Measurements from ENCODE around the gene TVP23A. TPM values are rescaled to one million over a fixed set of nuclear protein-coding genes. Genes with fewer than 3 reads are reported as not detected.
"Not testable (repeated sequence)": the region's sequence is repeated elsewhere in the genome, so short reads cannot be mapped to it uniquely, and the experiment has no call there.

The TVP23A gene
- total RNA-seq, 1 experiment from 2014 or later = not detected

DNA sequence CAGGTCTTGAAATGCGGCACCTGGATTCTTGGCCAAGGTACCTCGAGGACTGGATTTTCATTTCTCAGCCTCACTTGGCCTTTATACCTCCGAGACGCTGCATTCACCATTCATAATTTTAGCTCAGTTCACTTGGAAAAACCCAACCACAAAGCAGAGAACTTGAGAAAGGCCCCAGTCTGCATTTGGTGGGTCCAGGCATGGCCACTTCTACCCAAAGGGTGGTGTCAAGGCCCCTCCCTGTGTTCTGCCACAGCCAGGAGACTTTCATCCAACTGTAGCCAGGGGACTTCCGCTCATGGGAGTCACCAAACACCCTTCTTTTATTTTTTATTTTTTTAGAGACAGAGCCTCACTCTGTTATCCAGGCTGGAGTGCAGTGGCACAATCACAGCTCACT, 14.7 kb upstream of the TVP23A start:
- Histone ChIP-seq H3K27me3 (ENCODE audit: low read length) (no peaks in the 10 kb centered on the region; the same call in 1 of the 2 replicates), H4K20me1 (ENCODE audit: insufficient read depth, low read depth, low read length) (no peaks in the 10 kb centered on the region), H3K4me3 (ENCODE audit: low read length) (no peak overlapping the region), H3K9ac (ENCODE audit: low read length) (no peak overlapping the region), H3K27ac (ENCODE audit: low read length) (no peak overlapping the region), H3K79me2 (ENCODE audit: low read length) (no peaks in the 10 kb centered on the region), H3K36me3 (ENCODE audit: insufficient read depth, low read length) (no peaks in the 10 kb centered on the region), H3K4me2 (ENCODE audit: low read depth, low read length, poor library complexity, severe bottlenecking) (no peak overlapping the region), H3K4me1 (ENCODE audit: low read length) (no peaks in the 10 kb centered on the region), H3K9me2 (replicated peaks; ENCODE audit: insufficient read depth, low read length) (no peaks in the 10 kb centered on the region), H3K9me3 (ENCODE audit: low read length) (no peaks in the 10 kb centered on the region), H2AFZ (ENCODE audit: low read length) (no peak overlapping the region)
- DNase-seq = no peak

DNA sequence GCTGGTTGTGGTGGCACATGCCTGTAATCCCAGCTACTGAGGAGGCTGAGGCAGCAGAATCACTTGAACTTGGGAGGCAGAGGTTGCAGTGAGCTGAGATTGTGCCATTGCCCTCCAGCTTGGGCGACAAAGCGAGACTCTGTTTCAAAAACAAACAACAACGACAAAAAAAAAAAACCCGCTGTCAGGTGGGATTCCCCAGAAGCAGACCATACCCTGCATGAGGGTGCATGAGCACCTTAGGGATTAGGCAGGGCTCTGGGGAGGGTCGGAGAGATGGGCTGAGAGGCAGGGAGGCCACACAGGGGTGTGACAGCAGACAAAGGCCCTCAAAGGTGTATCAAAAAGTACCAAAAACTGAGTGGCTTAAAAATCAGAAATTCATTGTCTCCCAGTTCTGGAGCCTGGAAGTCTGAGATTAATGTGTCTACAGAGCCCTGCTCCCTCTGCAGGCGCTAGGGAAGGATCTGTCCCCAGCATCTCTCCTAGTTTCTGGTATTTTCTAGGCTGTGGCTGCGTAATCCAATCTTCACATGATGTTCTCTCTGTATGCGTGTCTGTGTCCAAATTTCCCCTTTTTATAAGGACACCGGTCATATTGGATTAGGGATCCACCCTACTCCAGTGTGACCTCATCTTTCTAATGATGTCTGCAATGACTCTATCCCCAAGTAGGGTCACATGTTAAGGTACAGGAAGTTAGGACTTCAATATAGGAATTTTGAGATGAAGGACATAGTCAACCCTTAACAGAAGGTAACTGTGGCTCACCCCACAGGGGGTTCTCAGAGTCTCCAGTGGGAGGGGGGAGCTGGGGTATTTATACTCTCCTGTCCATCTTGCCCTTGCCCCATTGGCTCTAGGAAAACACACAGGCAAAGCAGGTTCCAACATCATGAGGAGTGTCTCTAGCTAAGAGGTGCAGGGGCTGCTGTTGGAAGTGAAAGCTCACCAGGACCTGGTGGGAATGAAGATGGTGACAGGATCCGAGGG, 13.6 kb upstream of the TVP23A start:
- Histone ChIP-seq H3K27ac (ENCODE audit: low read length) (no peak overlapping the region), H3K4me1 (ENCODE audit: low read length) (no peaks in the 10 kb centered on the region), H3K9ac (ENCODE audit: low read length) (no peak overlapping the region), H3K9me2 (replicated peaks; ENCODE audit: insufficient read depth, low read length) (no peaks in the 10 kb centered on the region), H3K36me3 (ENCODE audit: insufficient read depth, low read length) (no peaks in the 10 kb centered on the region), H3K79me2 (ENCODE audit: low read length) (no peaks in the 10 kb centered on the region), H3K9me3 (ENCODE audit: low read length) (no peaks in the 10 kb centered on the region), H4K20me1 (ENCODE audit: insufficient read depth, low read depth, low read length) (no peaks in the 10 kb centered on the region), H3K27me3 (ENCODE audit: low read length) (no peaks in the 10 kb centered on the region; the same call in 1 of the 2 replicates), H2AFZ (ENCODE audit: low read length) (no peak overlapping the region), H3K4me2 (ENCODE audit: low read depth, low read length, poor library complexity, severe bottlenecking) (no peak overlapping the region), H3K4me3 (ENCODE audit: low read length) (no peak overlapping the region)
- no peak for DNase-seq

DNA sequence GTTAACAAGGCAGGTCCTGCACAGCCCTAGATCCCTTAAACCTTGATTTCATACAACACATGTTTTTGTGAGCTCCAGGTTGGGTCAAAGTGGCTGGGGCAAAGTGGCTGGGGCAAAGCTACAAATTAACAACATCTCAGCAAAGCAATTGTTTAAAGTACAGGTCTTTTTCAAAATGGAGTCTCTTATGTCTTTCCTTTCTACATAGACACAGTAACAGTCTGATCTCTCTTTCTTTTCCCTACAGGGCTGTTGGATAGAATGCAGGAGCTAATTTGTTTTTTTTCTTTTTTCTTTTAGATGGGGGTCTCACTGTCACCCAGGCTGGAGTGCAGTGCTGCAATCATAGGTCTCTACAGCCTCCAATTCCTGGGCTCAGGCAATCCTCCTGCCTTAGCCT, 11.6 kb upstream of the TVP23A start:
- H3K4me1 ChIP-seq (ENCODE audit: low read length); H3K9ac ChIP-seq (ENCODE audit: low read length); H3K4me2 ChIP-seq (ENCODE audit: low read depth, low read length, poor library complexity, severe bottlenecking); H2AFZ ChIP-seq (ENCODE audit: low read length); H3K27me3 ChIP-seq (ENCODE audit: low read length); H3K27ac ChIP-seq (ENCODE audit: low read length); H3K9me2 ChIP-seq (replicated peaks; ENCODE audit: insufficient read depth, low read length); H3K79me2 ChIP-seq (ENCODE audit: low read length); DNase-seq; H4K20me1 ChIP-seq (ENCODE audit: insufficient read depth, low read depth, low read length); H3K4me3 ChIP-seq (ENCODE audit: low read length); H3K36me3 ChIP-seq (ENCODE audit: insufficient read depth, low read length); H3K9me3 ChIP-seq (ENCODE audit: low read length): not testable (repeated sequence)

GRCh38 chr16:10829390-10830098, 10.9 kb upstream of the TVP23A start:
- not testable (repeated sequence) for H2AFZ ChIP-seq (ENCODE audit: low read length); H3K36me3 ChIP-seq (ENCODE audit: insufficient read depth, low read length); DNase-seq; H4K20me1 ChIP-seq (ENCODE audit: insufficient read depth, low read depth, low read length); H3K27ac ChIP-seq (ENCODE audit: low read length); H3K4me1 ChIP-seq (ENCODE audit: low read length); H3K79me2 ChIP-seq (ENCODE audit: low read length); H3K27me3 ChIP-seq (ENCODE audit: low read length); H3K9me2 ChIP-seq (replicated peaks; ENCODE audit: insufficient read depth, low read length); H3K4me2 ChIP-seq (ENCODE audit: low read depth, low read length, poor library complexity, severe bottlenecking); H3K4me3 ChIP-seq (ENCODE audit: low read length); H3K9ac ChIP-seq (ENCODE audit: low read length); H3K9me3 ChIP-seq (ENCODE audit: low read length)

GRCh38 chr16:10828851-10829366, 10.3 kb upstream of the TVP23A start:
- H3K27me3 ChIP-seq (ENCODE audit: low read length) = no peaks in the 10 kb centered on the region; the same call in 1 of the 2 replicates
- H3K79me2 ChIP-seq (ENCODE audit: low read length) = no peaks in the 10 kb centered on the region
- no peaks in the 10 kb centered on the region for H3K9me3 ChIP-seq (ENCODE audit: low read length)
- H3K9ac ChIP-seq (ENCODE audit: low read length) = no peak overlapping the region
- H2AFZ ChIP-seq (ENCODE audit: low read length) = peak overlapping the region; percentile 49; the same call in 1 of the 2 replicates
- H3K36me3 ChIP-seq (ENCODE audit: insufficient read depth, low read length) = no peaks in the 10 kb centered on the region
- no peak for DNase-seq
- no peaks in the 10 kb centered on the region for H3K9me2 ChIP-seq (replicated peaks; ENCODE audit: insufficient read depth, low read length)
- H3K27ac ChIP-seq (ENCODE audit: low read length) = no peak overlapping the region
- H3K4me2 ChIP-seq (ENCODE audit: low read depth, low read length, poor library complexity, severe bottlenecking) = no peak overlapping the region
- H3K4me3 ChIP-seq (ENCODE audit: low read length) = no peak overlapping the region
- H4K20me1 ChIP-seq (ENCODE audit: insufficient read depth, low read depth, low read length) = no peaks in the 10 kb centered on the region
- no peaks in the 10 kb centered on the region for H3K4me1 ChIP-seq (ENCODE audit: low read length)

GRCh38 chr16:10827691-10828341, 9.2 kb upstream of the TVP23A start:
- DNase-seq = no peak
- no peaks in the 10 kb centered on the region for H3K36me3 ChIP-seq (ENCODE audit: insufficient read depth, low read length)
- H3K27me3 ChIP-seq (ENCODE audit: low read length) = no peaks in the 10 kb centered on the region; the same call in 1 of the 2 replicates
- H3K79me2 ChIP-seq (ENCODE audit: low read length) = no peaks in the 10 kb centered on the region
- H4K20me1 ChIP-seq (ENCODE audit: insufficient read depth, low read depth, low read length) = no peaks in the 10 kb centered on the region
- no peak overlapping the region for H3K9ac ChIP-seq (ENCODE audit: low read length)
- H3K4me2 ChIP-seq (ENCODE audit: low read depth, low read length, poor library complexity, severe bottlenecking) = no peak overlapping the region
- H2AFZ ChIP-seq (ENCODE audit: low read length) = no peak overlapping the region
- no peak overlapping the region for H3K4me3 ChIP-seq (ENCODE audit: low read length)
- H3K9me3 ChIP-seq (ENCODE audit: low read length) = no peaks in the 10 kb centered on the region
- no peaks in the 10 kb centered on the region for H3K9me2 ChIP-seq (replicated peaks; ENCODE audit: insufficient read depth, low read length)
- H3K27ac ChIP-seq (ENCODE audit: low read length) = no peak overlapping the region
- H3K4me1 ChIP-seq (ENCODE audit: low read length) = no peaks in the 10 kb centered on the region

- no peak overlapping the region for H3K27ac ChIP-seq (ENCODE audit: low read length)
- no peaks in the 10 kb centered on the region for H3K4me1 ChIP-seq (ENCODE audit: low read length)
- no peaks in the 10 kb centered on the region for H3K27me3 ChIP-seq (ENCODE audit: low read length)
- no peak overlapping the region for H3K9ac ChIP-seq (ENCODE audit: low read length)
- H3K9me2 ChIP-seq (replicated peaks; ENCODE audit: insufficient read depth, low read length) = no peaks in the 10 kb centered on the region
- no peaks in the 10 kb centered on the region for H3K36me3 ChIP-seq (ENCODE audit: insufficient read depth, low read length)
- no peaks in the 10 kb centered on the region for H4K20me1 ChIP-seq (ENCODE audit: insufficient read depth, low read depth, low read length)
- H3K4me3 ChIP-seq (ENCODE audit: low read length) = no peak overlapping the region
- no peak overlapping the region for H2AFZ ChIP-seq (ENCODE audit: low read length)
- H3K79me2 ChIP-seq (ENCODE audit: low read length) = no peaks in the 10 kb centered on the region
- no peak overlapping the region for H3K4me2 ChIP-seq (ENCODE audit: low read depth, low read length, poor library complexity, severe bottlenecking)
- H3K9me3 ChIP-seq (ENCODE audit: low read length) = no peaks in the 10 kb centered on the region
- no peak for DNase-seq
These were observed 5.7 kb upstream of the TVP23A start for GRCh38 chr16:10824111-10824893.
